Stimulated activated effector memory CD8-positive, alpha-beta T cell treated with anti-CD3 and anti-CD28 coated beads, Interleukin-12 subunit alpha, Interleukin-12 subunit beta, amount 100 ng/mL, for 72 hours (primary cell): ENCODE results near the gene DUSP10.
A peak's percentile ranks its signal among the peaks of the same experiment; 100 is the strongest.

Experiments used
- ATAC-seq: fragments of 150-1000 bp; cut with Tn5 transposase; 2 replicates; pipeline ENCODE4 v1.10.0; 2021
- DNase-seq, 2 donors: peaks; one replicate each; pipeline ENCODE4 v3.0.0; 2021 to 2022; ENCODE audit warnings: low spot score in 2 of 2
- H3K27ac Mint-ChIP-seq: one replicate; pipeline ENCODE4 v1.8.0; 2022; ENCODE audit warnings: mild to moderate bottlenecking, mixed read lengths
- H3K36me3 Mint-ChIP-seq: one replicate; pipeline ENCODE4 v1.8.0; 2022; ENCODE audit warnings: mild to moderate bottlenecking, mixed read lengths
- H3K4me1 Mint-ChIP-seq: one replicate; pipeline ENCODE4 v1.8.0; 2022; ENCODE audit warnings: mixed read lengths
- H3K4me3 Mint-ChIP-seq: one replicate; pipeline ENCODE4 v1.8.0; 2022; ENCODE audit warnings: mild to moderate bottlenecking, mixed read lengths
- H3K9me3 Mint-ChIP-seq: one replicate; pipeline ENCODE4 v1.8.0; 2022; ENCODE audit warnings: mixed read lengths

DUSP10 gene

DNA sequence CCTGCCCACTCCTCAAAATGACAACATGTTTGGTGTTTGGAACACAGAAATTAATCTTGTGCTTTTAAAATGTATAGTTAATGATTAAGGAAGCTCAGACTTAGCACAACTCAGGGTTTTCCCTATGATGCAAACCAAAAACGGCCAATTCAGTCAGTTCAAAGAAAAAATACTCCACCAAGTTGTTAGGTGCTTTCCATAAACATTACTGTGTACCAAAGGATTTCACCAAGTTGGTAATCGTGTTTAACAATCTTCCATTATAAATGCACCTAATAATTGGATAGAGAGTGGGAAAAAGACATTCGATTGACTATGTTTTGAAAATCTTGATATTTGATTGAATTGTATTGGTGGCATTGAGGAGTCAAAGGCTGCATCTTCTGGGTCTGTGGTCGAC is 33.3 kb upstream of the DUSP10 start:
- H3K36me3 Mint-ChIP-seq, result peaks cover 17% of the 10 kb centered on the region
- H3K27ac Mint-ChIP-seq, result peak overlapping the region; percentile 76
- peaks cover 64% of the 10 kb centered on the region for H3K4me1 Mint-ChIP-seq
- no peak for DNase-seq
- H3K4me3 Mint-ChIP-seq, result peak overlapping the region; percentile 33
- H3K9me3 Mint-ChIP-seq, result no peaks in the 10 kb centered on the region
- ATAC-seq, result no peak

DNA sequence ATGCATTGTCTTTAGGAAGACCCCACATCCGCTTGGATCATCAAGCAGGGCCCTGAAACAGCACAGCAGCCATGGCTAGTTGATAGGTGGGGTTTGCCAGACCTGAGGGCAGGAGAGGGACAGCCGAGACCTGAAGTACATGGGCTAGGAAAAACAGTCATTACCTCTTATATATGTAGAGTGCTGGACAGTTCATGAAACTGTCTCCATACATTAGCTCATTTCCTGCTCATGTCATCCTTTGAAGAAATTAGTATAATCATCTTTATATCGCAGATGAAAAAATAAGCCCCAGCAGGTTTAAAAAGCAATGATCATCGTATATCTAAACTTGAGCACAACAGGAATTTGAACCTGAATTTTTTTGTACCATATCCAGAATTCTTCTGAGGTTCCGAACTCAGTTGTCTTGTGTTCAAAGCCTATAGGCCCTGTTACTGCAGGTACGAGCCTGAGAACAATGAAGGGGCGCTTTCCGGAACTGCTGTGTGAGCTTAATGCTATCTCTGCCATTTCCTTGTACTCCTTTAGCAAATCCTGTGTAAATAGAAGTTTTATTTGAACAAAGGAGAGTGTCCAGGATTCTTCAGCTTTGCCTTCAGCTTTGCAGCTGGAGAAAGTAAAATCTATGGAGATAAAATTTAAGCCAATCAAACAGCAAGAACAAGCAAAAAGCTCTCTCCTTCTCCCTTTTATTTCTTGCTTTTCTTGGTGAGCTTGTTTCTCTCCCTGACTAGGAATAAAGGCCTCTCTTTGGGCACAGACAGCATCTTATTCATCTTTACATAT is 32.4 kb upstream of the DUSP10 start:
- ATAC-seq (no peak), DNase-seq (no peak)
- no peaks in the 10 kb centered on the region for H3K9me3 Mint-ChIP-seq
- no peak overlapping the region for H3K4me3 Mint-ChIP-seq
- peaks cover 17% of the 10 kb centered on the region for H3K36me3 Mint-ChIP-seq
- peak overlapping the region; percentile 76 for H3K27ac Mint-ChIP-seq
- peaks cover 57% of the 10 kb centered on the region for H3K4me1 Mint-ChIP-seq

DNA sequence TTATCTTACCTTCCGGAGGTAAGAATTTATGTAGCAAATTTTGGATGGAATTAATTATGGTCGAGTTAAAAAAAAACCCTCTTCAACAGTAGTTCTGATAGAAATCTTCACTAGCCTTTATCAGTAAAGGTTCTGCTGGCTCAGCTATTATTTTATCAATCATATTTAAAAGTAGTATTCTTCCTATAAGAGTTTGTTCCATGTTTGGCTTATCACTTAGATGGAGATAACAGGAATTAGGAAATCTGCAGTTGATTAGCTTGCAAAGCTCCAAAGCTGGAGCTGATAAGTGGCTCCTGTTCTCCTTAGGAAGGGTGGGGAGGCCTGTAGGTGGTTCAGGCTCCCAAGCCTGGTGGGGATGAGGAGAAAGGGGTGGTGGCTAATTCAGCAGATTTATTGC is 31.5 kb upstream of the DUSP10 start:
- H3K9me3 Mint-ChIP-seq, result no peaks in the 10 kb centered on the region
- no peak overlapping the region for H3K27ac Mint-ChIP-seq
- DNase-seq (no peak), ATAC-seq (no peak)
- H3K36me3 Mint-ChIP-seq, result peaks cover 17% of the 10 kb centered on the region
- peaks cover 51% of the 10 kb centered on the region for H3K4me1 Mint-ChIP-seq
- no peak overlapping the region for H3K4me3 Mint-ChIP-seq

DNA sequence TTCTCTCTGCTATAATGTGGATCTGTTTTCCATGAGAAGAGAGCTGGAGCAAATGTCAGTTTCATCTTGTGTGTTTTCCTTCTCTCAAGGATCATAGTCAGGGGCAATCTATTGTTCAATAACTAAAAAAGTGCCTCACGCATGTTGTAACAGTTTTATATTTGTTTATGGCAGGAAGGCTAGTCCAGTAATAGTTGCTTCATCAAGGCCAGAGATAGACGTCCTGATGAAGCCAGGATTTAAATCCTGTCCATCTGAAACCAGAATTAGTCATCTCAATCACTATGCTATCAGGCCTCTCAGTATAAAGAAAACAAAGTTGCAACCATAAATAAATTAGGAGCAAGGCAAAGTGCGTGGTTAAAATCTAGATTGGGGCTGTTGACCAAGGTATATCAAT is 30.2 kb upstream of the DUSP10 start:
- H3K4me3 Mint-ChIP-seq, result no peak overlapping the region

DNA sequence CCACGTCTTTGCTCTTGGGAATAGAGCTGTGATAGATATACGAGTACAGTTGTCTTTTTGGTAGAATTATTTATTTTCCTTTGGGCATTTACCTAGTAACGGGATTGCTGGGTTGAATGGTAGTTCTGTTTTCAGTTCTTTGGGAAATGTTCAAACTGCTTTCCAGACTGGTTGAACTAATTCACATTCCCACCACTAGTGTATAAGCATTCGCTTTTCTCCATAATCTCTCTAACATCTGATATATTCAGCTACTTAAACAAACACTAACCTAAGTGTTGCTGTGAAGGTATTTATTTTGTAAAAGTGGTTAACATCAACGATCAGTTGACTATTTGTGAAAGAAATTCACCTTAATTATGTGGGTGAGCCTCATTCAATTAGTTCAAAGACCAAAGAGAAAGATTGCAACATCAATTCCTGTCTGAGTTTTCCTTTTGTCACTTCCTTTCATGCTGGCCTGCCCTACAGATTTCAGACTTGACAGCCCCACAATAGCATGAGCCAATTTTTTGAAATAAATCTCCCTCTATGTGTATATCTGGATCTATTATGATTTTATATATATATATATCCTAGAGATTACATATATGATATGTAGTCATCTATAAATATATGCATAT is 26.7 kb upstream of the DUSP10 start:
- H3K9me3 Mint-ChIP-seq, result no peaks in the 10 kb centered on the region
- H3K4me3 Mint-ChIP-seq, result no peak overlapping the region
- ATAC-seq, result no peak
- no peak for DNase-seq
- H3K36me3 Mint-ChIP-seq, result no peaks in the 10 kb centered on the region
- H3K27ac Mint-ChIP-seq, result no peak overlapping the region
- H3K4me1 Mint-ChIP-seq, result peaks cover 17% of the 10 kb centered on the region

More for the DNA sequence above, 30.2 kb upstream of the DUSP10 start:
- DNase-seq (no peak), ATAC-seq (no peak)
- Mint-ChIP-seq H3K4me1 (peaks cover 41% of the 10 kb centered on the region), H3K9me3 (no peaks in the 10 kb centered on the region), H3K27ac (no peak overlapping the region), H3K36me3 (peaks cover 8% of the 10 kb centered on the region)

DNA sequence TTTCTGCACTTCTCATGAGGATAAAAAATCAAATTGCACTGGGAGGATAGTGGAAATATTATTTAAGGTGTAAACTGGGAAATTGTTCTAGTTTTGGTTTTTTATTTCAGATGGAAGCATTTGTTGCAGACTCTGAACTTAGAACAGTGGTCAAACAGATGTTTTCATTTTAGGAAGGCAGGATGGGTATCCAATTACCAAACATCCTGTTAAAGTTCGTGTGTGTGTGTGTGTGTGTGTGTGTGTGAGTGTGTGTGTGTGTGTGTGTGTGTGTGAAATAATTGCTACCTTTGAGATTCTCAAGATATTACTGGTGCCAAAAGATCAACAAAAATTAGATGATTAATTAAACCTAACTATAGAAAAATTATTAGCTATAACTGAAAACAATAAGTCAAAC is 24.3 kb upstream of the DUSP10 start:
- ATAC-seq (no peak), DNase-seq (no peak)
- Mint-ChIP-seq H3K4me3 (no peak overlapping the region), H3K36me3 (no peaks in the 10 kb centered on the region), H3K4me1 (peaks cover 24% of the 10 kb centered on the region), H3K27ac (no peak overlapping the region), H3K9me3 (no peaks in the 10 kb centered on the region)

DNA sequence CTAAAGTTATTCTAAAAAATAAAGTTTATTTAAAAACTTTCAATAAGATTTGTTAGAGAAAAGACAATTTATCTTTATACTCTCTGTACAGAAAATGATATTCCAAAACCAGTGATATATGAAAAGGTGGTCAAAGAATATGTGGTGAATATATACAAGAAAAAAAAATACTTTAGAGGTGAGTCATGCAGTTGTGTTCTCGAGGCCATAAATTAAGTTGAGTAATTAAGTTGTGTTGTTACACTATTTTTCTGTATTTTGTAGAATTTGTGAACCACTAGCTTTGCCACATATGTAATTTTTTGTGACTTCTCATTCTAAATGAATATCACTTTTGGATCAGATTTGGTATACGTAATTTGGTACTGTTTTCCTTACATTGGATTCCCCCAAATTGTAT is 23.6 kb upstream of the DUSP10 start:
- Mint-ChIP-seq H3K36me3 (no peaks in the 10 kb centered on the region), H3K27ac (no peak overlapping the region), H3K9me3 (no peaks in the 10 kb centered on the region), H3K4me3 (no peak overlapping the region), H3K4me1 (peaks cover 29% of the 10 kb centered on the region)
- ATAC-seq, result no peak
- no peak for DNase-seq

DNA sequence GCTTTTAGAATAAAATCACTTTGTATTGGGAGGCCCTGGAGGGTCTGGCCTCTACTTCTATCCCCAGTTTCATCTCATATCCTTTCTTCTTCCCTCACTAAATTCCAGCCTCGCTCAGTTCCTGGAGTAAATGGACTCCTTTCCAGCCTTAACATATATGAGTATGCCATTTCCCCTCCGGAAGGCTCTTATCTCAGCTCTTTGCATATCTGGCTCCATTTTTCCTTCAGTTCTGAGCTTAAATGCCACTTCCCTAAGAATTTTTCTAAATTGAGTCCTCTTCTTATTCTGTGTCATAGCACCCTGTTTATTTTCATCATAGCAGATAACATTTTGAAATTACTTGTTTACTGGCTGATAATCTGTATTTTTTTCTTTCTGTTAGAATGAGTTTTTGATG is 20.2 kb upstream of the DUSP10 start:
- ATAC-seq (no peak), DNase-seq (no peak)
- Mint-ChIP-seq H3K36me3 (no peaks in the 10 kb centered on the region), H3K27ac (peak overlapping the region; percentile 18), H3K4me3 (no peak overlapping the region), H3K4me1 (peaks cover 33% of the 10 kb centered on the region), H3K9me3 (no peaks in the 10 kb centered on the region)

DNA sequence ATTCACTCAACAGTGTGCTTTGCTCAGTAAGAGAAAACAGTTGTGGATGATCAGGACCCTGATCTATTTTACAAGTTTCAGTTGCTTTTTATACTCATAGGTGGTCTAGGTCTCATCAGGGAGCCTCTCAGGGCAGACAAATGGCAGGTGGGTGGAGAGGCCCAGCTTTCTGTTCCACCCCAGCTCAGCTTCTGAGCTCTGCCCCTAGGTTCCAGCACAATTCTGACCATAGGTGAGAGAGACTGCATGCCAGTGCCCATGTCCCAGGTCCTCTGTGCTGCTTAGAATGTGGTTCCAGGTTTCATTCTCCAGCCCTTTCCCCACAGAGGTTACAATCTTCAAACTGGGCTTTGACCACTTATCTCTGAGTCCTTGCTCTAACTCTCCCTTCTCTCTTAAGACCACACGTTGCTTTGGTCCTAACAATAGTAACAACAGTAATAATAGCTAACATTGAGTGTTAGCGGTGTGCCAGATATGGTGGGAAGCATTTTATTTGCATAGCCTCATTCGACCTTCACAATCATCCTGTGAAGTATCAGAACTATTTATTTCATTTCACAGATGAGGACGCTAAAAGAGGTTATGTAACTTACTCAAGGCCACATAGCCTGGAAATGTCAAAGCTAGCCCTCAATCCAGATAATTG is 19.6 kb upstream of the DUSP10 start:
- Mint-ChIP-seq H3K9me3 (peaks cover 2% of the 10 kb centered on the region), H3K36me3 (no peaks in the 10 kb centered on the region), H3K4me3 (no peak overlapping the region), H3K27ac (peak overlapping the region; percentile 18), H3K4me1 (peaks cover 34% of the 10 kb centered on the region)
- DNase-seq (no peak), ATAC-seq (peak; percentile 53)

DNA sequence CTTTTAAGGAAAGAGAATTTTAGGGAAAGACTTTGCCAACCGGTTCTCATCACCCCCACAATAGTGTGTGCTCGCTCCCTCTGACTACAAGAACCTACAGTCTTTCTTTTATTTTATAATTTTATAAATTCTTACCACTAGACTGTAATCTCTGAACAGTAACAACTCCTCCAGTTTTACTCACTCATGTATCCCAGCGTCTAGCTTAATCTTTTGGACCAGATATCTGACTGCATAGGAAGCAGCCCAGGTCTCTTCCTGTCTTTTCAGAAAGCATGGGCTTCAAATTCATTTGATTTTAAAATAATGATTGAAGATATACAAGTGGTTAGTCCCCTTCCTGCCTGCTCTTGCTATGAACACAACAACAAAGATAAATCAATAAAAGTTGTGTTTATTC is 19.0 kb upstream of the DUSP10 start:
- Mint-ChIP-seq H3K4me3 (no peak overlapping the region), H3K9me3 (peaks cover 2% of the 10 kb centered on the region), H3K27ac (peak overlapping the region; percentile 18), H3K4me1 (peaks cover 40% of the 10 kb centered on the region), H3K36me3 (no peaks in the 10 kb centered on the region)
- DNase-seq (no peak), ATAC-seq (no peak)

DNA sequence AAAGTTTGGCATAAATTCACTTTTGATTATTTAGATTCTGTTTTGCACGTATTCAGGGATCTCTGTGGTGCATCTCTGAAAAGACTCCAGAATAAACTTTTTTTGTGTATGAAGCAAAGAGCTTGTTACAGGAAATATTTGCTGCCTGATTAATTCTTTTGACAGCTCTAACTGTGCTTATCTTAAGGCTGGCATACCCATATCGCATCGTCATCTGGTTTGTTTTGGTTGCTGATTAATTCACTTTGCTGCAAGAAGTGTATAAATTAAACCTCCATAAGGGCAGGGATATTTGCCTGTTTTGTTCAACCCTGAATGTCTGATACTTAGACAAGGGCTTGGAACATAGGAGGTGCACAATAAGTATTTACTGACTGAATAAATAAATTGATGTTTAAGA is 17.5 kb upstream of the DUSP10 start:
- Mint-ChIP-seq H3K27ac (no peak overlapping the region), H3K4me1 (peaks cover 49% of the 10 kb centered on the region), H3K36me3 (no peaks in the 10 kb centered on the region), H3K4me3 (no peak overlapping the region), H3K9me3 (peaks cover 2% of the 10 kb centered on the region)
- no peak for ATAC-seq
- no peak for DNase-seq

DNA sequence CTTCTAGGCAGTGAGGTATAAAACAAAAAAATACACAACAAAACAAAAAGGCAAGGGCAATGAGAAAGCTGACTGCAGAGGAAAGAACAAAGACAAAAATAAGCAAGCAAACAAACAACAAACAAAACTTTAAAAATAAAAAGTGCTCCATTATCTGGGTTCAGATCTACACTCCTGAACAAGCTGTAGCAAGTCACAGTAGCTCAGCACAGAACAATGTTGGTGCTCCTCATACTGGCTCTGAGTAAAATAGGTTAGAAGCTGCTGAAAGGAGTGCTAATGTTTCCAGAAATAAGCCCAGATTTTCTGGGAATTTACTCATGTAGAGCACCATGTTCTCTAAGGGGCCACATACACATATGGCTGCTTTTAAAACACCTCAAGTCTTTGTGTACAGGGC is 16.6 kb upstream of the DUSP10 start:
- ATAC-seq (no peak), DNase-seq (no peak)
- Mint-ChIP-seq H3K36me3 (peaks cover 5% of the 10 kb centered on the region), H3K4me1 (peaks cover 59% of the 10 kb centered on the region), H3K4me3 (no peak overlapping the region), H3K9me3 (peaks cover 2% of the 10 kb centered on the region), H3K27ac (no peak overlapping the region)

DNA sequence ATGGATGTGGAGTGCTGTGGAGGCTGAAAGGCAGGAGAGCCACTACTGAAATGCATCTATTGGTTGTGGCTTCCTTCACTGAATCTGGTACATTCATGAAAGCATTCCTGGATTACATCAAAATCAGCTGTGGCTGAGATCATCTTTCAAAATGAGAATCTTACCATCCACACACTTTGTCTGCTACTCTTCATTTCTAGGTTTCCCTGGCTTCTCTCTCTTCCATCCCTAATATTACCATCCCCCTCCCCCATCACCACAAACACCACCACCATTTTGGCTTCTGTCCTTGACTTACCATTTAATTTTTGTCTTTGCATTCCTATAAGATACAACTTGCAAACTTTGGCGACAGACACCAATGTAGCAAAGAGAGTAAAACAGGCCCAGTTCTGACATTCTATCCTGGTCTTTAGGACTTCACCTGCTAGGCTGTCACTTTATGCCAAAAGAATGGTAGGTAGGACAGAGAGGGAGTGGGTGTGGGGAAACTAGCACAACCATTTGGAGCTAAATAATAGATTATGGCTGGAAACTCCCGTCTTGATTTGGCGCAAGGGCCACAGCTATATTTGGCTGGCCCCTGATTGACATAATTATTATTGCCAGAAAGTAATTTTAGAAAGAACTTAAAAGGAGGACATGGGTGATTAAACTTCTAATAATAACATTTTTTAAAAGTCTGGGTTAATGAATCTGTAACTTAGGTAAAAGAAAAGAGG is 15.1 kb upstream of the DUSP10 start:
- no peak for DNase-seq
- H3K9me3 Mint-ChIP-seq, result peaks cover 2% of the 10 kb centered on the region
- ATAC-seq, result no peak
- H3K4me3 Mint-ChIP-seq, result no peak overlapping the region
- peaks cover 60% of the 10 kb centered on the region for H3K4me1 Mint-ChIP-seq
- no peak overlapping the region for H3K27ac Mint-ChIP-seq
- H3K36me3 Mint-ChIP-seq, result peaks cover 5% of the 10 kb centered on the region

DNA sequence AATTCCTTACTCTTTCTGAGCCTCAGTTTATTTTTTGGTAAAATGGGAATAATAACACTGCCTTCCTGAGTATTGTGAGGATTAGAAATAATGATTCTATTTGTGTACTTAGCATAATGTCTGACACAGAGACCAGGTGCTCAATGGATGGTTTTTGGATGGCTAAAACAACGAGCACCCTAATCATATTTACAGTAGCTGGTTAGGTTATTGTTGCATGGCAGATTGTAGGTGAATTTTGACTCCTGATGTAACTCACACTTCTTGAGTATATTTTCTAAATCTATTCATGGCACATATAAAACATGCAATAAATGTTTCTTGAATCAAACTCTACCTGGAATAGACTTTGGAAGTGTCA is 11.9 kb upstream of the DUSP10 start:
- Mint-ChIP-seq H3K4me3 (peak overlapping the region; percentile 53), H3K27ac (peak overlapping the region; percentile 56), H3K4me1 (peaks cover 42% of the 10 kb centered on the region), H3K9me3 (peaks cover 2% of the 10 kb centered on the region), H3K36me3 (peaks cover 5% of the 10 kb centered on the region)
- no peak for DNase-seq
- peak; percentile 40 for ATAC-seq

DNA sequence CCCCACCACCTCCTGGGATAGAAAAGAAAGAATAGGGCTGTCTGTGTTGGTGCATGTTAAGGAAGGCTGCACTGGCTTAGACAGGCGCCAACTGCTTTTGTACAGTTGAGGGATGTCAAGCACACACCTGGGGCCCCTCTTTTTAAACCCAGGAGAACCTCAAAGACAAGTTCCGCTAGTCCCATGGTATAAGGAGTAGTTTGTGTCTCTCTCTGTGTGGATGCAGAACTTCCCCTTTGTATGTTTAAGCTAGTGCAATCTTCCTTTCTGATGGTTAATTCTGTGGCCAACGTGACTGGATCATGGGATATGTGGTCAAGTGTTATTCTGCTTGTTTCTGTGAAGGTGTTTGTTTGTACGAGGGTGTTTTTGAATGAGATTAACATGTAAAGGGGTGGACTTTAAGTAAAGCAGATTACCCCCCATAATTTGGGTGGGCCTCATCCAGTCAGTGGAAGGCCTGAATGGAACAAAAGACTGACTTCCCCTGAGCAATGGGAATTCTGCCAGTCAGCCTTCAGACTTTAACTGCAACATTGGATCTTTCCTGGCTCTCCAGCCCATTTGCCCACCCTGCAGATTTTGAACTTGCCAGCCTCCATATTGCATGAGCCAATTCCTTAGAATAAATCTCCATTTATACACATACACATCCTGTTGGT is 9.5 kb upstream of the DUSP10 start:
- no peak overlapping the region for H3K27ac Mint-ChIP-seq
- peaks cover 28% of the 10 kb centered on the region for H3K4me1 Mint-ChIP-seq
- no peak overlapping the region for H3K4me3 Mint-ChIP-seq
- ATAC-seq (no peak), DNase-seq (no peak)
- H3K9me3 Mint-ChIP-seq, result no peaks in the 10 kb centered on the region
- peaks cover 5% of the 10 kb centered on the region for H3K36me3 Mint-ChIP-seq
